ENCODE data around the gene B3GNT5.

The B3GNT5 gene

DNA sequence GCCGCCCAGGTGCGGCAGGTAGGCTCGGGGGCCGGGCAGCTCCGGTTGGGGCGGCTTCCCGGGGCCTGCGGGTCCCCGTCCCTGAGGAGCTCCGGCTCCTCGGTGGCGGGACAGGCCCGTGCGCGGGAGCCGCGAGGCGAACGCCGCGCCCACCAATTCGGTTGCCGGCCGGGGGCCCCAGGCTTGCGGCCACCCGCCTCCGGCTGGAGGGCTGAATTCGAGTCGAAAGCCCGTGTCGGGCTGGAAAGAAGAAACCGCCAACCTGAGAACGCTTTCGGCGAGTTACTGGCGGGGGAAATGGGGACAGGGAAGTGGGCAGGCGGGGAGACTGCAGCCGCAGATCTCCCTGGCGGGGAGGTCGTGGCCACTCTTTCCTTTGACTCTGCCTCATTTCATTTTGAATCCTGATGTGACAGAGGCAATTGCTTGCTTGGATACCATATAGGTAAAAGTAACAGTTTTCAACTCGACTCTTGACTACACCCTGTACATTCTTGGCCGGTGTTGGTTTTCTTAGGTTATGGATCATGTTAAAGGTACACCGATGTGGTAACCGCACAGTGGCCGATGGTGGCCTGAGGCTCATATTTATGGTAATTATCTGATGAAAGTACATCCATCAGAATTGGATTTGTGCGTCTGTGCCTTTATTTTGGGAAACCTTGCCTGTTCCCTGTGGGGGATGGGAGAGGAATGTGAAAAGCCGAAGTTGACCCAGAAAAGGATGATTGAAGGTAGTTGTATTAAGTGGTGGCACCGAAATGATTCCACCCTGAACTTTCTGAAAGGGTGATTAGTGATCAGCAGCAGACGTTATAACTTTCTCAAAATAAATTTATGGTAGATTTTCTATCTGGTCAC lies 1.7 kb downstream of the B3GNT5 start:
- no peaks in the 10 kb centered on the region for H3K36me3 ChIP-seq (ENCODE audit: control insufficient read depth in 2 of 2, insufficient read depth in 1 of 2, low read length in 2 of 2)
- ChIA-PET POLR2A (interaction anchor here (0.6 kb wide), 1 partner anchor 22 kb away, joined by 3 read pairs; no protein-coding TSS in a partner anchor), CTCF (interaction anchor here (1.0 to 2.0 kb wide), 2 partner anchors 61 to 70 kb away, joined by 4 to 7 read pairs; no protein-coding TSS in a partner anchor)
- no peaks in the 10 kb centered on the region for H3K9me3 ChIP-seq (ENCODE audit: control insufficient read depth, insufficient read depth, low read depth, low read length)
- no peaks in the 10 kb centered on the region for H3K4me1 ChIP-seq (ENCODE audit: control insufficient read depth, insufficient read depth, low read length)
- peak overlapping the region; percentile 81 for H3K27ac ChIP-seq (ENCODE audit: extremely low read depth, low read depth, low read length)
- H3K4me3 ChIP-seq (ENCODE audit: low read depth, low read length) = peak overlapping the region; percentile 90
- TF ChIP-seq, protein P1, sequence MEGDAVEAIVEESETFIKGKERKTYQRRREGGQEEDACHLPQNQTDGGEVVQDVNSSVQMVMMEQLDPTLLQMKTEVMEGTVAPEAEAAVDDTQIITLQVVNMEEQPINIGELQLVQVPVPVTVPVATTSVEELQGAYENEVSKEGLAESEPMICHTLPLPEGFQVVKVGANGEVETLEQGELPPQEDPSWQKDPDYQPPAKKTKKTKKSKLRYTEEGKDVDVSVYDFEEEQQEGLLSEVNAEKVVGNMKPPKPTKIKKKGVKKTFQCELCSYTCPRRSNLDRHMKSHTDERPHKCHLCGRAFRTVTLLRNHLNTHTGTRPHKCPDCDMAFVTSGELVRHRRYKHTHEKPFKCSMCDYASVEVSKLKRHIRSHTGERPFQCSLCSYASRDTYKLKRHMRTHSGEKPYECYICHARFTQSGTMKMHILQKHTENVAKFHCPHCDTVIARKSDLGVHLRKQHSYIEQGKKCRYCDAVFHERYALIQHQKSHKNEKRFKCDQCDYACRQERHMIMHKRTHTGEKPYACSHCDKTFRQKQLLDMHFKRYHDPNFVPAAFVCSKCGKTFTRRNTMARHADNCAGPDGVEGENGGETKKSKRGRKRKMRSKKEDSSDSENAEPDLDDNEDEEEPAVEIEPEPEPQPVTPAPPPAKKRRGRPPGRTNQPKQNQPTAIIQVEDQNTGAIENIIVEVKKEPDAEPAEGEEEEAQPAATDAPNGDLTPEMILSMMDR (tag by site-specific recombination; IDR thresholded peaks at IDR 0.05) = no peak
- TF ChIP-seq KLF9 (tag by site-specific recombination; IDR thresholded peaks at IDR 0.05; ENCODE audit: low read depth) (no peak; the same call in 1 of the 2 replicates), ZNF558 (tag by site-specific recombination; IDR thresholded peaks at IDR 0.05) (0 out of 2 replicates have a peak, but pooled peaks have one; percentile 22), ZFP37 (tag by site-specific recombination; IDR thresholded peaks at IDR 0.05) (no peak; the same call in 1 of the 2 replicates), ZNF623 (tag by site-specific recombination; IDR thresholded peaks at IDR 0.05) (no peak), YY2 (tag by site-specific recombination; IDR thresholded peaks at IDR 0.05) (no peak), IKZF3 (tag by site-specific recombination; IDR thresholded peaks at IDR 0.05) (no peak), KLF10 (tag by site-specific recombination; IDR thresholded peaks at IDR 0.05) (0 out of 2 replicates have a peak, but pooled peaks have one; percentile 12), ZSCAN23 (tag by site-specific recombination; IDR thresholded peaks at IDR 0.05) (no peak), SP2 (tag by site-specific recombination; IDR thresholded peaks at IDR 0.05) (peak; percentile 24; the same call in 1 of the 2 replicates), PRDM1 (tag by site-specific recombination; IDR thresholded peaks at IDR 0.05) (peak; percentile 41), ZNF138 (tag by site-specific recombination; IDR thresholded peaks at IDR 0.05; ENCODE audit: borderline replicate concordance) (no peak), ZNF341 (tag by site-specific recombination; IDR thresholded peaks at IDR 0.05; ENCODE audit: low read depth) (no peak), ZNF391 (tag by site-specific recombination; IDR thresholded peaks at IDR 0.05; ENCODE audit: borderline replicate concordance, low read depth) (peak; percentile 18; the same call in 1 of the 2 replicates), ZBTB20 (tag by site-specific recombination; IDR thresholded peaks at IDR 0.05) (peak; percentile 51; the same call in 1 of the 2 replicates), ZEB2 (tag by site-specific recombination; IDR thresholded peaks at IDR 0.05) (0 out of 2 replicates have a peak, but pooled peaks have one; percentile 21), ZNF2 (tag by site-specific recombination; IDR thresholded peaks at IDR 0.05) (no peak), ZNF830 (tag by site-specific recombination; IDR thresholded peaks at IDR 0.05; ENCODE audit: low read depth) (no peak), ZNF600 (tag by site-specific recombination; IDR thresholded peaks at IDR 0.05) (peak; percentile 29; the same call in 1 of the 2 replicates), SALL2 (tag by site-specific recombination; IDR thresholded peaks at IDR 0.05; ENCODE audit: borderline replicate concordance) (no peak), ZNF335 (tag by site-specific recombination; conservative IDR thresholded peaks at IDR 0.05) (peak; percentile 56), ZNF37A (tag by site-specific recombination; IDR thresholded peaks at IDR 0.05) (no peak), ZNF629 (tag by site-specific recombination; IDR thresholded peaks at IDR 0.05) (no peak), ZBTB17 (tag by site-specific recombination; IDR thresholded peaks at IDR 0.05) (no peak; the same call in 1 of the 2 replicates), ZNF561 (tag by site-specific recombination; IDR thresholded peaks at IDR 0.05; ENCODE audit: borderline replicate concordance) (no peak), ZNF610 (tag by site-specific recombination; IDR thresholded peaks at IDR 0.05; ENCODE audit: borderline replicate concordance) (no peak), ZNF521 (tag by site-specific recombination; IDR thresholded peaks at IDR 0.05) (no peak), ZFP69B (tag by site-specific recombination; IDR thresholded peaks at IDR 0.05) (no peak), SP7 (tag by site-specific recombination; IDR thresholded peaks at IDR 0.05) (no peak), ZNF843 (tag by site-specific recombination; IDR thresholded peaks at IDR 0.05) (no peak), ZNF175 (tag by site-specific recombination; IDR thresholded peaks at IDR 0.05) (no peak), ZNF155 (tag by site-specific recombination; IDR thresholded peaks at IDR 0.05) (no peak), ZXDB (tag by site-specific recombination; IDR thresholded peaks at IDR 0.05) (no peak)
- TF ChIP-seq, protein P2, sequence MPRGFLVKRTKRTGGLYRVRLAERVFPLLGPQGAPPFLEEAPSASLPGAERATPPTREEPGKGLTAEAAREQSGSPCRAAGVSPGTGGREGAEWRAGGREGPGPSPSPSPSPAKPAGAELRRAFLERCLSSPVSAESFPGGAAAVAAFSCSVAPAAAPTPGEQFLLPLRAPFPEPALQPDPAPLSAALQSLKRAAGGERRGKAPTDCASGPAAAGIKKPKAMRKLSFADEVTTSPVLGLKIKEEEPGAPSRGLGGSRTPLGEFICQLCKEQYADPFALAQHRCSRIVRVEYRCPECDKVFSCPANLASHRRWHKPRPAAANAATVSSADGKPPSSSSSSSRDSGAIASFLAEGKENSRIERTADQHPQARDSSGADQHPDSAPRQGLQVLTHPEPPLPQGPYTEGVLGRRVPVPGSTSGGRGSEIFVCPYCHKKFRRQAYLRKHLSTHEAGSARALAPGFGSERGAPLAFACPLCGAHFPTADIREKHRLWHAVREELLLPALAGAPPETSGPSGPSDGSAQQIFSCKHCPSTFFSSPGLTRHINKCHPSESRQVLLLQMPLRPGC (tag by site-specific recombination; IDR thresholded peaks at IDR 0.05) = no peak
- TF ChIP-seq, protein P3, sequence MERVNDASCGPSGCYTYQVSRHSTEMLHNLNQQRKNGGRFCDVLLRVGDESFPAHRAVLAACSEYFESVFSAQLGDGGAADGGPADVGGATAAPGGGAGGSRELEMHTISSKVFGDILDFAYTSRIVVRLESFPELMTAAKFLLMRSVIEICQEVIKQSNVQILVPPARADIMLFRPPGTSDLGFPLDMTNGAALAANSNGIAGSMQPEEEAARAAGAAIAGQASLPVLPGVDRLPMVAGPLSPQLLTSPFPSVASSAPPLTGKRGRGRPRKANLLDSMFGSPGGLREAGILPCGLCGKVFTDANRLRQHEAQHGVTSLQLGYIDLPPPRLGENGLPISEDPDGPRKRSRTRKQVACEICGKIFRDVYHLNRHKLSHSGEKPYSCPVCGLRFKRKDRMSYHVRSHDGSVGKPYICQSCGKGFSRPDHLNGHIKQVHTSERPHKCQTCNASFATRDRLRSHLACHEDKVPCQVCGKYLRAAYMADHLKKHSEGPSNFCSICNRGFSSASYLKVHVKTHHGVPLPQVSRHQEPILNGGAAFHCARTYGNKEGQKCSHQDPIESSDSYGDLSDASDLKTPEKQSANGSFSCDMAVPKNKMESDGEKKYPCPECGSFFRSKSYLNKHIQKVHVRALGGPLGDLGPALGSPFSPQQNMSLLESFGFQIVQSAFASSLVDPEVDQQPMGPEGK (tag by site-specific recombination; IDR thresholded peaks at IDR 0.05) = peak; percentile 53

Data from HEK293 (cell line).